ENCODE measurements around the gene PLPP7.

DNA sequence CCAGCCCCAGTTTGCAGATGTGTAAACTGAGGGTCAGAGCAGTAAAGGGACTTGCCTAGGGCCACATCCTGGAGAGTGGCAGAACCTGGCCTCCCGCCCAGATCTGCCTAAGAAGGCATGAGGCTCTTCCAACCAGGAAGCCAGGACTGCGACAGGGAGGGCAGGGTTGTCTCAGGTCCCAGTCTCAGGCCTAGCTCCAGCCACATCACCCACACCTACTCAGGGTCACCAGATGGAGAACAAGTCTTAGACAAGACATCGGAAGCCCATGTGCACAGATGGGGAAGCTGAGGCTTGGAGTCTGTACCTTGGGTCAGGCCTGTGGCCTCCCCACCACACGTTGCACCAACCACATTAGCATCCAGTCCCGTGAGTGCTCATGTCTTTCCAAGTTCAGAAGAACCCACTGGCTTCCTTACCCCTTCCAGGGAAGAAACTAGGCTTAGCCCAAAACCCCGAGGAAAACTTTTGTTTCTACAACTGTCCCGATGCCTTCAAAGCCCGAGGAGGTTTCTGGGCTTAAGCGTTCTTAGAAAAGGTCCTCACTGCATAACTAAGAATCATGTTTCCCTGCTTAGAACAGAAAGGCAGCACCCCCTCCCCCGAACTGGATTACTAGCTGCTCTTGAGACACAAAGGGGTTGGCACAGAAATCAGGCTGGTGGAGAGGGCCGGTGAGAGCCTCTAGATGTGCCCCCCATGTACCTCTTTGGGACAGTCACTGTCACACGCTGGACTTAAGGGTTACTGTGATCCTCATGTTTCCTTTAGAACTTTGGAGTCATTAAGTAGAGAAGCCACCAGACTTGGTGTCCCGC, 15.5 kb upstream of the PLPP7 start:
- TF ChIP-seq, protein P1, sequence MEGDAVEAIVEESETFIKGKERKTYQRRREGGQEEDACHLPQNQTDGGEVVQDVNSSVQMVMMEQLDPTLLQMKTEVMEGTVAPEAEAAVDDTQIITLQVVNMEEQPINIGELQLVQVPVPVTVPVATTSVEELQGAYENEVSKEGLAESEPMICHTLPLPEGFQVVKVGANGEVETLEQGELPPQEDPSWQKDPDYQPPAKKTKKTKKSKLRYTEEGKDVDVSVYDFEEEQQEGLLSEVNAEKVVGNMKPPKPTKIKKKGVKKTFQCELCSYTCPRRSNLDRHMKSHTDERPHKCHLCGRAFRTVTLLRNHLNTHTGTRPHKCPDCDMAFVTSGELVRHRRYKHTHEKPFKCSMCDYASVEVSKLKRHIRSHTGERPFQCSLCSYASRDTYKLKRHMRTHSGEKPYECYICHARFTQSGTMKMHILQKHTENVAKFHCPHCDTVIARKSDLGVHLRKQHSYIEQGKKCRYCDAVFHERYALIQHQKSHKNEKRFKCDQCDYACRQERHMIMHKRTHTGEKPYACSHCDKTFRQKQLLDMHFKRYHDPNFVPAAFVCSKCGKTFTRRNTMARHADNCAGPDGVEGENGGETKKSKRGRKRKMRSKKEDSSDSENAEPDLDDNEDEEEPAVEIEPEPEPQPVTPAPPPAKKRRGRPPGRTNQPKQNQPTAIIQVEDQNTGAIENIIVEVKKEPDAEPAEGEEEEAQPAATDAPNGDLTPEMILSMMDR (IDR thresholded peaks at IDR 0.05; ENCODE audit: low read depth, low read length, missing input control): no peak
- no peak for TF ChIP-seq JUND (IDR thresholded peaks at IDR 0.05)
- TF ChIP-seq, protein P2, sequence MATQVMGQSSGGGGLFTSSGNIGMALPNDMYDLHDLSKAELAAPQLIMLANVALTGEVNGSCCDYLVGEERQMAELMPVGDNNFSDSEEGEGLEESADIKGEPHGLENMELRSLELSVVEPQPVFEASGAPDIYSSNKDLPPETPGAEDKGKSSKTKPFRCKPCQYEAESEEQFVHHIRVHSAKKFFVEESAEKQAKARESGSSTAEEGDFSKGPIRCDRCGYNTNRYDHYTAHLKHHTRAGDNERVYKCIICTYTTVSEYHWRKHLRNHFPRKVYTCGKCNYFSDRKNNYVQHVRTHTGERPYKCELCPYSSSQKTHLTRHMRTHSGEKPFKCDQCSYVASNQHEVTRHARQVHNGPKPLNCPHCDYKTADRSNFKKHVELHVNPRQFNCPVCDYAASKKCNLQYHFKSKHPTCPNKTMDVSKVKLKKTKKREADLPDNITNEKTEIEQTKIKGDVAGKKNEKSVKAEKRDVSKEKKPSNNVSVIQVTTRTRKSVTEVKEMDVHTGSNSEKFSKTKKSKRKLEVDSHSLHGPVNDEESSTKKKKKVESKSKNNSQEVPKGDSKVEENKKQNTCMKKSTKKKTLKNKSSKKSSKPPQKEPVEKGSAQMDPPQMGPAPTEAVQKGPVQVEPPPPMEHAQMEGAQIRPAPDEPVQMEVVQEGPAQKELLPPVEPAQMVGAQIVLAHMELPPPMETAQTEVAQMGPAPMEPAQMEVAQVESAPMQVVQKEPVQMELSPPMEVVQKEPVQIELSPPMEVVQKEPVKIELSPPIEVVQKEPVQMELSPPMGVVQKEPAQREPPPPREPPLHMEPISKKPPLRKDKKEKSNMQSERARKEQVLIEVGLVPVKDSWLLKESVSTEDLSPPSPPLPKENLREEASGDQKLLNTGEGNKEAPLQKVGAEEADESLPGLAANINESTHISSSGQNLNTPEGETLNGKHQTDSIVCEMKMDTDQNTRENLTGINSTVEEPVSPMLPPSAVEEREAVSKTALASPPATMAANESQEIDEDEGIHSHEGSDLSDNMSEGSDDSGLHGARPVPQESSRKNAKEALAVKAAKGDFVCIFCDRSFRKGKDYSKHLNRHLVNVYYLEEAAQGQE (IDR thresholded peaks at IDR 0.05): no peak
- no peak for TF ChIP-seq YY1 (IDR thresholded peaks at IDR 0.05)
- no peak for TF ChIP-seq SP1 (IDR thresholded peaks at IDR 0.05)
- TF ChIP-seq EGR1 (IDR thresholded peaks at IDR 0.05; ENCODE audit: low read depth in 2 of 2): no peak
- TF ChIP-seq GABPA (IDR thresholded peaks at IDR 0.05 in 1 of 2, conservative IDR thresholded peaks at IDR 0.05 in 1 of 2): no peak
- TF ChIP-seq RAD21 (IDR thresholded peaks at IDR 0.05): no peak
- TF ChIP-seq, protein P3, sequence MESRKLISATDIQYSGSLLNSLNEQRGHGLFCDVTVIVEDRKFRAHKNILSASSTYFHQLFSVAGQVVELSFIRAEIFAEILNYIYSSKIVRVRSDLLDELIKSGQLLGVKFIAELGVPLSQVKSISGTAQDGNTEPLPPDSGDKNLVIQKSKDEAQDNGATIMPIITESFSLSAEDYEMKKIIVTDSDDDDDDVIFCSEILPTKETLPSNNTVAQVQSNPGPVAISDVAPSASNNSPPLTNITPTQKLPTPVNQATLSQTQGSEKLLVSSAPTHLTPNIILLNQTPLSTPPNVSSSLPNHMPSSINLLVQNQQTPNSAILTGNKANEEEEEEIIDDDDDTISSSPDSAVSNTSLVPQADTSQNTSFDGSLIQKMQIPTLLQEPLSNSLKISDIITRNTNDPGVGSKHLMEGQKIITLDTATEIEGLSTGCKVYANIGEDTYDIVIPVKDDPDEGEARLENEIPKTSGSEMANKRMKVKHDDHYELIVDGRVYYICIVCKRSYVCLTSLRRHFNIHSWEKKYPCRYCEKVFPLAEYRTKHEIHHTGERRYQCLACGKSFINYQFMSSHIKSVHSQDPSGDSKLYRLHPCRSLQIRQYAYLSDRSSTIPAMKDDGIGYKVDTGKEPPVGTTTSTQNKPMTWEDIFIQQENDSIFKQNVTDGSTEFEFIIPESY (IDR thresholded peaks at IDR 0.05): no peak
- TF ChIP-seq, protein P4, sequence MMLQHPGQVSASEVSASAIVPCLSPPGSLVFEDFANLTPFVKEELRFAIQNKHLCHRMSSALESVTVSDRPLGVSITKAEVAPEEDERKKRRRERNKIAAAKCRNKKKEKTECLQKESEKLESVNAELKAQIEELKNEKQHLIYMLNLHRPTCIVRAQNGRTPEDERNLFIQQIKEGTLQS (IDR thresholded peaks at IDR 0.05): no peak
- TF ChIP-seq TAF1 (conservative IDR thresholded peaks at IDR 0.05): no peak
- TF ChIP-seq FOXA1 (IDR thresholded peaks at IDR 0.05): no peak
- TF ChIP-seq, protein P5, sequence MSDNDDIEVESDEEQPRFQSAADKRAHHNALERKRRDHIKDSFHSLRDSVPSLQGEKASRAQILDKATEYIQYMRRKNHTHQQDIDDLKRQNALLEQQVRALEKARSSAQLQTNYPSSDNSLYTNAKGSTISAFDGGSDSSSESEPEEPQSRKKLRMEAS (IDR thresholded peaks at IDR 0.05): no peak

Measured in liver (tissue), 3 donors.